ENCODE measurements around the gene C17orf107. TPM values are rescaled to one million over a fixed set of nuclear protein-coding genes. Genes with fewer than 3 reads are reported as not detected.
"Not testable (repeated sequence)": the region's sequence is repeated elsewhere in the genome, so short reads cannot be mapped to it uniquely, and the experiment has no call there.

The C17orf107 gene
- polyA plus RNA-seq, 1 donor from 2014 or later = 0.45 TPM

DNA sequence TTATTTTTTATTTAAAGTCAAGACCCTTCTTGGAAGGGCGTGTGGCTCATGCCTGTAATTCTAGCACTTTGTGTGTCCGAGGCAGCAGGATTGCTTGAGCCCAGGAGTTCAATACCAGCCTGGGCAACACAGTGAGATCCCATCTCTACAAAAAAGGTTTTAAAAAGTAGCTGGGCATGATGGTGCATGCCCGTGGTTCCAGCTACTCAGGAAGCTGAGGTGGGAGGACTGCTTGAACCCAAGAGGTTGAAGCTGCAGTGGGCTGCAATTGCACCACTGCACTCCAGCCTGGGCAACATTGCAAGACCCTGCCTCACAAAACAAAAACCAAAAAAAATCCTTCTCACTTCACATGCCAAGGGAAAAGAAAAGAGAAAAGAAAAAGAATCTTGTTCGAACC lies 36.6 kb upstream of the C17orf107 start (continued):
- TF ChIP-seq, protein P1, sequence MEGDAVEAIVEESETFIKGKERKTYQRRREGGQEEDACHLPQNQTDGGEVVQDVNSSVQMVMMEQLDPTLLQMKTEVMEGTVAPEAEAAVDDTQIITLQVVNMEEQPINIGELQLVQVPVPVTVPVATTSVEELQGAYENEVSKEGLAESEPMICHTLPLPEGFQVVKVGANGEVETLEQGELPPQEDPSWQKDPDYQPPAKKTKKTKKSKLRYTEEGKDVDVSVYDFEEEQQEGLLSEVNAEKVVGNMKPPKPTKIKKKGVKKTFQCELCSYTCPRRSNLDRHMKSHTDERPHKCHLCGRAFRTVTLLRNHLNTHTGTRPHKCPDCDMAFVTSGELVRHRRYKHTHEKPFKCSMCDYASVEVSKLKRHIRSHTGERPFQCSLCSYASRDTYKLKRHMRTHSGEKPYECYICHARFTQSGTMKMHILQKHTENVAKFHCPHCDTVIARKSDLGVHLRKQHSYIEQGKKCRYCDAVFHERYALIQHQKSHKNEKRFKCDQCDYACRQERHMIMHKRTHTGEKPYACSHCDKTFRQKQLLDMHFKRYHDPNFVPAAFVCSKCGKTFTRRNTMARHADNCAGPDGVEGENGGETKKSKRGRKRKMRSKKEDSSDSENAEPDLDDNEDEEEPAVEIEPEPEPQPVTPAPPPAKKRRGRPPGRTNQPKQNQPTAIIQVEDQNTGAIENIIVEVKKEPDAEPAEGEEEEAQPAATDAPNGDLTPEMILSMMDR (IDR thresholded peaks at IDR 0.05; ENCODE audit: poor library complexity, severe bottlenecking) = no peak
- TF ChIP-seq EZH2 (IDR thresholded peaks at IDR 0.05; ENCODE audit: borderline replicate concordance, insufficient read depth, low read length, poor library complexity, severe bottlenecking) = no peak

DNA sequence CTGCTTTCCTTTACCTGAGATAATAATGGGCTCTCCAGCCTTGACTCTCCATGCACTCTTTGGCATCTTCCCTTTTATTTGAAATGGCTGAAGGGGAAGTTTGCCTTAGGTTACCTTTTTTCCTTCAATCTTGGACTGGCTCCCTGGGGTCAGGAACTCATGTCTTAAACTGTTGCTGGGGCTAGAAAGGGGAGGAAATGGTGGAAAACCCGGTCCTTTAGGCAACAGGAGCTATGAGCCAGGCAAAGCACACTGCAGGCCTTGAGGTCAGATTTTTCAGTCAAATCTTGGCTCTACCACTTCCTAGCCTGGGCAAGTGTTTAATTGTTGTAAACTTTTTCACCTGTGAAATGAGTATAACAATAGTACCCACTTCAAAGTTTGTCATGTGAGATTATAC lies 36.0 kb upstream of the C17orf107 start:
- H3K9me3 ChIP-seq (ENCODE audit: low read length) = no peaks in the 10 kb centered on the region
- H3F3A ChIP-seq (ENCODE audit: insufficient read depth, low read length, poor library complexity, severe bottlenecking) = no peaks in the 10 kb centered on the region
- TF ChIP-seq TAF1 (IDR thresholded peaks at IDR 0.05; ENCODE audit: low read depth) (no peak), POLR2AphosphoS5 (IDR thresholded peaks at IDR 0.05) (no peak), MXI1 (conservative IDR thresholded peaks at IDR 0.05; ENCODE audit: poor library complexity, severe bottlenecking) (no peak), EP300 (conservative IDR thresholded peaks at IDR 0.05; ENCODE audit: poor library complexity, severe bottlenecking) (no peak), SMC3 (conservative IDR thresholded peaks at IDR 0.05; ENCODE audit: poor library complexity) (no peak), RAD21 (conservative IDR thresholded peaks at IDR 0.05) (no peak), EZH2 (IDR thresholded peaks at IDR 0.05; ENCODE audit: borderline replicate concordance, insufficient read depth, low read length, poor library complexity, severe bottlenecking) (no peak)
- TF ChIP-seq, protein P1 (IDR thresholded peaks at IDR 0.05; ENCODE audit: poor library complexity, severe bottlenecking) = no peak
- TF ChIP-seq, protein P2, sequence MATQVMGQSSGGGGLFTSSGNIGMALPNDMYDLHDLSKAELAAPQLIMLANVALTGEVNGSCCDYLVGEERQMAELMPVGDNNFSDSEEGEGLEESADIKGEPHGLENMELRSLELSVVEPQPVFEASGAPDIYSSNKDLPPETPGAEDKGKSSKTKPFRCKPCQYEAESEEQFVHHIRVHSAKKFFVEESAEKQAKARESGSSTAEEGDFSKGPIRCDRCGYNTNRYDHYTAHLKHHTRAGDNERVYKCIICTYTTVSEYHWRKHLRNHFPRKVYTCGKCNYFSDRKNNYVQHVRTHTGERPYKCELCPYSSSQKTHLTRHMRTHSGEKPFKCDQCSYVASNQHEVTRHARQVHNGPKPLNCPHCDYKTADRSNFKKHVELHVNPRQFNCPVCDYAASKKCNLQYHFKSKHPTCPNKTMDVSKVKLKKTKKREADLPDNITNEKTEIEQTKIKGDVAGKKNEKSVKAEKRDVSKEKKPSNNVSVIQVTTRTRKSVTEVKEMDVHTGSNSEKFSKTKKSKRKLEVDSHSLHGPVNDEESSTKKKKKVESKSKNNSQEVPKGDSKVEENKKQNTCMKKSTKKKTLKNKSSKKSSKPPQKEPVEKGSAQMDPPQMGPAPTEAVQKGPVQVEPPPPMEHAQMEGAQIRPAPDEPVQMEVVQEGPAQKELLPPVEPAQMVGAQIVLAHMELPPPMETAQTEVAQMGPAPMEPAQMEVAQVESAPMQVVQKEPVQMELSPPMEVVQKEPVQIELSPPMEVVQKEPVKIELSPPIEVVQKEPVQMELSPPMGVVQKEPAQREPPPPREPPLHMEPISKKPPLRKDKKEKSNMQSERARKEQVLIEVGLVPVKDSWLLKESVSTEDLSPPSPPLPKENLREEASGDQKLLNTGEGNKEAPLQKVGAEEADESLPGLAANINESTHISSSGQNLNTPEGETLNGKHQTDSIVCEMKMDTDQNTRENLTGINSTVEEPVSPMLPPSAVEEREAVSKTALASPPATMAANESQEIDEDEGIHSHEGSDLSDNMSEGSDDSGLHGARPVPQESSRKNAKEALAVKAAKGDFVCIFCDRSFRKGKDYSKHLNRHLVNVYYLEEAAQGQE (IDR thresholded peaks at IDR 0.05; ENCODE audit: borderline replicate concordance) = no peak
- no peaks in the 10 kb centered on the region for H3K79me2 ChIP-seq (replicated peaks; ENCODE audit: insufficient read depth, low read length)
- no peaks in the 10 kb centered on the region for H3K9me2 ChIP-seq (ENCODE audit: insufficient read depth, low read length)
- no peak overlapping the region for H3K4me3 ChIP-seq (ENCODE audit: low read length)
- H2AFZ ChIP-seq (ENCODE audit: low read depth, low read length) = no peak overlapping the region
- H3K36me3 ChIP-seq (ENCODE audit: insufficient read depth, low read length) = no peaks in the 10 kb centered on the region
- H3K4me2 ChIP-seq (ENCODE audit: low read length) = no peak overlapping the region
- H4K20me1 ChIP-seq (ENCODE audit: insufficient read depth) = no peaks in the 10 kb centered on the region
- no peak overlapping the region for H3K27ac ChIP-seq (ENCODE audit: low read length)
- H3K9ac ChIP-seq (ENCODE audit: low read length) = no peak overlapping the region
- H3K27me3 ChIP-seq (ENCODE audit: insufficient read depth, low read depth, low read length) = no peaks in the 10 kb centered on the region

DNA sequence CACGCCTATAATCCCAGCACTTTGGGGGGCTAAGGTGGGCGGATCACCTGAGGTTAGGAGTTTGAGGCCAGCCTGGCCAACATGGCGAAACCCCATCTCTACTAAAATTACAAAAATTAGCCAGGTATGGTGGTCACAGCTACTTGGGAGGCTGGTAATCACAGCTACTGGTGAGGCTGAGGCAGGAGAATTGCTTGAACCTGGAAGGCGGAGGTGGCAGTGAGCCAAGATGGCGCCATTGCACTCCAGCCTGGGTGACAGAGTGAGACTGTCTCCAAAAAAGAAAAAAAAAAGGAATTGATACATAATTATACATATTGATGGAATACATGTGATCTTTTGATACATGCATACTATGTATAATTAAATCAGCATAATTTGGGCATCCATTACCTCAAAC lies 31.8 kb upstream of the C17orf107 start:
- not testable (repeated sequence) for H2AFZ ChIP-seq (ENCODE audit: low read depth, low read length); H3K4me2 ChIP-seq (ENCODE audit: low read length); H3K4me3 ChIP-seq (ENCODE audit: low read length); H3K27ac ChIP-seq (ENCODE audit: low read length); H3K36me3 ChIP-seq (ENCODE audit: insufficient read depth, low read length); H3K27me3 ChIP-seq (ENCODE audit: insufficient read depth, low read depth, low read length); H3K79me2 ChIP-seq (replicated peaks; ENCODE audit: insufficient read depth, low read length); H3K9me2 ChIP-seq (ENCODE audit: insufficient read depth, low read length); H4K20me1 ChIP-seq (ENCODE audit: insufficient read depth); H3K9ac ChIP-seq (ENCODE audit: low read length); H3F3A ChIP-seq (ENCODE audit: insufficient read depth, low read length, poor library complexity, severe bottlenecking); H3K9me3 ChIP-seq (ENCODE audit: low read length)

DNA sequence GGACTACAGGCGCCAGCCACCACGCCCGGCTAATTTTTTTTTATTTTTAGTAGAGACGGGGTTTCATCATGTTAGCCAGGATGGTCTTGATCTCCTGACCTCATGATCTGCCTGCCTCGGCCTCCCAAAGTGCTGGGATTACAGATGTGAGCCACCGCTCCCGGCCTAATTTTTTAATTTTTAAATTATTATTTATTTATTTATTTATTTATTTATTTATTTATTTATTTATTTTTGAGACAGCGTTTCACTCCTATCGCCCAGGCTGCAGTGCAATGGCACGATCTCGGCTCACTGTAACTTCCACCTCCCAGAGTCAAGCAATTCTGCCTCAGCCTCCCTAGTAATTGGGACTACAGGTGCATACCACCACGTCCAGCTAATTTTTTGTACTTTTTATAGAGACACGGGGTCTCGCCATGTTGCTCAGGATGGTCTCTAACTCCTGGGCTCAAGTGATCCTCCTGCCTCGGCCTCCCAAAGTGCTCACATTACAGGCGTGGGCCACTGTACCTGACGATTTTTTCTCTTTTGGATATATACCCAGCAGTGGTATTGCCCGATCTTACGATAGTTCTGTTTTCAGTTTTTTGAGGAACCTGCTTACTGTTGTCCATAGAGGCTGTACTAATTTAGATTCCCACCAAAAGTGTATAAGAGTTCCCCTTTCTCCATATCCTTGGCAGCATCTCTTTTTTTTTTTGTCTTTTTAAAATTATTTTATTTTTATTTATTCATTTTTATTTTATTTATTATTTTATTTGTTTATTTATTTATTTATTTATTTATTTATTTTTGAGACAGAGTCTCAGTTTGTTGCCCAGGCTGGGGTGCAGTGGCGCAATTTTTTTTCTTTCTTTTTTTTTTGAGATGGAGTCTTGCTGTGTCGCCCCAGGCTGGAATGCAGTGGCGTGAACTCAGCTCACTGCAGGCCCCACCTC lies 30.0 kb upstream of the C17orf107 start:
- H3K9me2 ChIP-seq (ENCODE audit: insufficient read depth, low read length); H3K36me3 ChIP-seq (ENCODE audit: insufficient read depth, low read length); H3K27me3 ChIP-seq (ENCODE audit: insufficient read depth, low read depth, low read length); H3K4me2 ChIP-seq (ENCODE audit: low read length); H3F3A ChIP-seq (ENCODE audit: insufficient read depth, low read length, poor library complexity, severe bottlenecking); H3K4me3 ChIP-seq (ENCODE audit: low read length); H4K20me1 ChIP-seq (ENCODE audit: insufficient read depth); H3K9me3 ChIP-seq (ENCODE audit: low read length); H3K79me2 ChIP-seq (replicated peaks; ENCODE audit: insufficient read depth, low read length); H3K9ac ChIP-seq (ENCODE audit: low read length); H2AFZ ChIP-seq (ENCODE audit: low read depth, low read length); H3K27ac ChIP-seq (ENCODE audit: low read length): not testable (repeated sequence)

All from neural cell (in vitro differentiated cells).